Cardiac muscle cell (in vitro differentiated cells and primary cell): ENCODE data around the gene HEATR9. TPM values are rescaled to one million over a fixed set of nuclear protein-coding genes. Genes with fewer than 3 reads are reported as not detected.

Source experiments
- DNase-seq, 2 donors: peaks; one replicate each; pipeline versions ENCODE4 v3.0.0 to v3.0.0-alpha.2; 2010 to 2017; ENCODE audit warnings: low read depth in 1 of 2, low spot score in 1 of 2
- H3K27ac ChIP-seq: fragments of 200-600 bp; sonication (generic); 2 replicates; pipeline ENCODE4 v1.5.1; 2016
- H3K27me3 ChIP-seq: fragments of 200-600 bp; sonication (generic); 2 replicates; pipeline ENCODE4 v1.6.0; 2016; ENCODE audit warnings: control low read depth
- H3K36me3 ChIP-seq: fragments of 200-600 bp; sonication (generic); 2 replicates; pipeline ENCODE4 v1.5.1; 2016; ENCODE audit warnings: control low read depth
- H3K4me1 ChIP-seq: fragments of 200-600 bp; sonication (generic); 2 replicates; pipeline ENCODE4 v1.8.1; 2017; ENCODE audit warnings: low read depth, mild to moderate bottlenecking, mixed run types
- H3K4me3 ChIP-seq: fragments of 200-600 bp; sonication (generic); 2 replicates; pipeline ENCODE4 v1.5.1; 2016; ENCODE audit warnings: mild to moderate bottlenecking
- H3K9me3 ChIP-seq: fragments of 200-600 bp; sonication (generic); 2 replicates; pipeline ENCODE4 v1.5.1; 2017; ENCODE audit warnings: low read depth, mild to moderate bottlenecking, control low read depth
- polyA plus RNA-seq: library from polyadenylated mRNA; unstranded; fragments of >200 nt; fragmentation: Nextera tagmentation; extraction: Ambion mirVana; gene quantifications from 2 replicates; pipeline ENCODE4 v1.2.1, GENCODE V29; 2016
- total RNA-seq: library from RNA; depleted of rRNA; stranded (reverse); fragments of >200 nt; gene quantifications from 2 replicates; pipeline ENCODE4 v1.2.3, GENCODE V29; 2016
- TF ChIP-seq, protein P1 (sequence below): IDR thresholded peaks from 2 replicates; pipeline ENCODE4 v1.5.1; 2012; ENCODE audit warnings: low read depth, mild to moderate bottlenecking, low read length

Gene HEATR9
- total and polyA plus RNA-seq, 2 experiments from 2014 or later, result 0.09 TPM; not detected in 1

DNA sequence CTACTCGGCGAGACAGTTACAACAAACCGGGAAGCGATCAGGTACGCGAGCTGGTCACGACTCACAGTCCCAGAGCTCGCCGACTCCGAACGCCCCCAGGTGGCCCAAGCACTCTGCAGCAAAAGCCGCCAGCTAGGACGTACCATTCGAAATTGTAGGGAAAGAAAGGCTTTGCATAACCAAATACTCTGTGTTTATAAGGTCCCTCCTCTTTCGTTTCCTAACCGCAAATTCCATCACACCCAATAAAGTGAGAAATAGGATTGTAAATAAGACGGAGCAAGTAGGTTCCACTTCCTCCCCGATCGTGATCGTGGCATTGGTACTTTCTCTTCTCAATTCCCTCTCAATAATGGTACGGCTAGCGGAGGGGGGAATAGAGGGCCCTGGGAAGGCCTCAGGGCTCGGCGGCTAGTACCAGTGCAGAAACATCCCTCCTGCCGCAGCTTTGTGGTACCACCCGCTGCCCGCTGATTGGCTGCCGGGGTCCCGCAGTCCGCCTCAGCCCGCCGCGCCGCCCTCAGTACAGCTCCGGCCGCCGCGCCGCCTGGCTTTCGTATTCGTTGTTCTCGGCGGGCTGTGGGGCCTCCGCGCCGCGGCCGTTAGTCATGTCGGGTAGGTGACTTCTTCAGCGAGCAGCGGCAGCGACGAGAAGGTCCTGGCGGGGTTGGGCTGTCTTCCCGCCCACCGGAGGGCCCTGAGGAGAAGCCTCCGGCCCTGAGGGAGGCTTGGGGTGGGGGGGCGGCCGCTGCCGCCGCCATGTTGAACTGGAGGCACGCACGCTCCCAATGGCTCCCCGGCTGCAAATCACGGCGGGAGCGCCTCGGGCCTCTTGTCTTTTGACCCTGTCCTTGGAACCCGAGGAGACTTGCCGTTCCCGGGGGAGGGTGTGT lies 59.5 kb downstream of the HEATR9 start, which contains the start of gene TAF15:
TSS of gene TAF15 (plus strand) at position 523 of the 893 bp plus-strand sequence. CDS start at position 609, 86 bp downstream.
- TF ChIP-seq, protein P1, sequence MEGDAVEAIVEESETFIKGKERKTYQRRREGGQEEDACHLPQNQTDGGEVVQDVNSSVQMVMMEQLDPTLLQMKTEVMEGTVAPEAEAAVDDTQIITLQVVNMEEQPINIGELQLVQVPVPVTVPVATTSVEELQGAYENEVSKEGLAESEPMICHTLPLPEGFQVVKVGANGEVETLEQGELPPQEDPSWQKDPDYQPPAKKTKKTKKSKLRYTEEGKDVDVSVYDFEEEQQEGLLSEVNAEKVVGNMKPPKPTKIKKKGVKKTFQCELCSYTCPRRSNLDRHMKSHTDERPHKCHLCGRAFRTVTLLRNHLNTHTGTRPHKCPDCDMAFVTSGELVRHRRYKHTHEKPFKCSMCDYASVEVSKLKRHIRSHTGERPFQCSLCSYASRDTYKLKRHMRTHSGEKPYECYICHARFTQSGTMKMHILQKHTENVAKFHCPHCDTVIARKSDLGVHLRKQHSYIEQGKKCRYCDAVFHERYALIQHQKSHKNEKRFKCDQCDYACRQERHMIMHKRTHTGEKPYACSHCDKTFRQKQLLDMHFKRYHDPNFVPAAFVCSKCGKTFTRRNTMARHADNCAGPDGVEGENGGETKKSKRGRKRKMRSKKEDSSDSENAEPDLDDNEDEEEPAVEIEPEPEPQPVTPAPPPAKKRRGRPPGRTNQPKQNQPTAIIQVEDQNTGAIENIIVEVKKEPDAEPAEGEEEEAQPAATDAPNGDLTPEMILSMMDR, result peak; percentile 88
- no peaks in the 10 kb centered on the region for H3K27me3 ChIP-seq
- H3K9me3 ChIP-seq, result no peaks in the 10 kb centered on the region
- H3K27ac ChIP-seq, result peak within 1 kb of the TSS; percentile 98
- H3K4me1 ChIP-seq, result peaks cover 14% of the 10 kb centered on the region
- no peaks in the 10 kb centered on the region for H3K36me3 ChIP-seq
- DNase-seq, result peak; percentile 98 to 99
- peak within 1 kb of the TSS; percentile 75 for H3K4me3 ChIP-seq

GRCh38 chr17:35808240-35808961 lies 60.3 kb downstream of the HEATR9 start:
- DNase-seq, result no peak
- peak overlapping the region; percentile 98 for H3K27ac ChIP-seq

GRCh38 chr17:35807371-35808144 lies 61.1 kb downstream of the HEATR9 start:
- no peaks in the 10 kb centered on the region for H3K9me3 ChIP-seq
- TF ChIP-seq, protein P1, result no peak
- peak in 1 of 2 donors; percentile 54 for DNase-seq
- H3K36me3 ChIP-seq, result no peaks in the 10 kb centered on the region
- no peak overlapping the region for H3K4me3 ChIP-seq
- no peaks in the 10 kb centered on the region for H3K27me3 ChIP-seq
- H3K4me1 ChIP-seq, result peaks cover 14% of the 10 kb centered on the region
- H3K27ac ChIP-seq, result no peak overlapping the region

More at GRCh38 chr17:35808240-35808961, 60.3 kb downstream of the HEATR9 start:
- Histone ChIP-seq H3K9me3 (no peaks in the 10 kb centered on the region), H3K27me3 (no peaks in the 10 kb centered on the region), H3K36me3 (no peaks in the 10 kb centered on the region), H3K4me1 (peaks cover 14% of the 10 kb centered on the region), H3K4me3 (peak overlapping the region; percentile 75)
- TF ChIP-seq, protein P1, result no peak

Other genes starting within 250 kb of the HEATR9 start
- 108 and 116 TPM in 2 replicates for gene RASL10B, start 137.3 kb downstream of the HEATR9 start, total RNA-seq
- gene RASL10B, start 137.3 kb downstream of the HEATR9 start, polyA plus RNA-seq, result 71.6 and 94.4 TPM in 2 replicates
- 0.18 TPM in 1 of 2 replicates, not detected in the other for gene GAS2L2, start 115.7 kb downstream of the HEATR9 start, total RNA-seq
- 0.11 TPM in 1 of 2 replicates, not detected in the other for gene GAS2L2, start 115.7 kb downstream of the HEATR9 start, polyA plus RNA-seq
- gene C17orf50, start 108.0 kb downstream of the HEATR9 start, total RNA-seq, result 0.21 and 0.74 TPM in 2 replicates
- 0.51 and 1.2 TPM in 2 replicates for gene C17orf50, start 108.0 kb downstream of the HEATR9 start, polyA plus RNA-seq
- 0.39 TPM in 1 of 2 replicates, not detected in the other for gene MMP28, start 73.2 kb downstream of the HEATR9 start, total RNA-seq
- 0.84 and 0.94 TPM in 2 replicates for gene MMP28, start 73.2 kb downstream of the HEATR9 start, polyA plus RNA-seq
- 33.4 and 75.2 TPM in 2 replicates for gene TAF15, start 59.4 kb downstream of the HEATR9 start, total RNA-seq
- 27.2 and 31.1 TPM in 2 replicates for gene TAF15, start 59.4 kb downstream of the HEATR9 start, polyA plus RNA-seq
- not detected in 2 replicates for gene CCL5, start 11.5 kb upstream of the HEATR9 start, total RNA-seq
- 0.10 TPM in 1 of 2 replicates, not detected in the other for gene CCL5, start 11.5 kb upstream of the HEATR9 start, polyA plus RNA-seq
- gene RDM1, start 61.9 kb upstream of the HEATR9 start, total RNA-seq, result 0.35 and 6.4 TPM in 2 replicates
- 2.6 and 17.8 TPM in 2 replicates for gene RDM1, start 61.9 kb upstream of the HEATR9 start, polyA plus RNA-seq
- not detected in 2 replicates for gene LYZL6, start 74.8 kb upstream of the HEATR9 start, total RNA-seq
- not detected in 2 replicates for gene LYZL6, start 74.8 kb upstream of the HEATR9 start, polyA plus RNA-seq
- not detected in 2 replicates for gene CCL16, start 112.6 kb upstream of the HEATR9 start, total RNA-seq
- gene CCL16, start 112.6 kb upstream of the HEATR9 start, polyA plus RNA-seq, result not detected in 2 replicates
- not detected in 2 replicates for gene CCL14, start 117.8 kb upstream of the HEATR9 start, total RNA-seq
- gene CCL14, start 117.8 kb upstream of the HEATR9 start, polyA plus RNA-seq, result not detected in 2 replicates
- gene CCL15, start 132.7 kb upstream of the HEATR9 start, total RNA-seq, result not detected in 2 replicates
- not detected in 2 replicates for gene CCL15, start 132.7 kb upstream of the HEATR9 start, polyA plus RNA-seq
- gene CCL23, start 149.1 kb upstream of the HEATR9 start, total RNA-seq, result not detected in 2 replicates
- gene CCL23, start 149.1 kb upstream of the HEATR9 start, polyA plus RNA-seq, result not detected in 2 replicates
- gene CCL18, start 195.4 kb upstream of the HEATR9 start, total RNA-seq, result not detected in 2 replicates
- gene CCL18, start 195.4 kb upstream of the HEATR9 start, polyA plus RNA-seq, result not detected in 2 replicates
- gene CCL3, start 221.3 kb upstream of the HEATR9 start, total RNA-seq, result not detected in 2 replicates
- gene CCL3, start 221.3 kb upstream of the HEATR9 start, polyA plus RNA-seq, result not detected in 2 replicates
- not detected in 2 replicates for gene CCL4, start 234.9 kb upstream of the HEATR9 start, total RNA-seq
- gene CCL4, start 234.9 kb upstream of the HEATR9 start, polyA plus RNA-seq, result not detected in 2 replicates